Uterus (tissue), 2 donors: ENCODE measurements around the gene CDH8.

ENCODE experiments used
- POLR2A ChIP-seq, 2 donors: fragments of 450-650 bp; IDR thresholded peaks; one replicate each; pipeline ENCODE4 v1.6.1; 2016; ENCODE audit warnings: antibody characterized with exemption in 2 of 2, mild to moderate bottlenecking in 1 of 2, moderate library complexity in 1 of 2
- TF ChIP-seq, protein P1 (sequence below), 4 experiments: fragments of 200-600 bp in 2 of 4; fragments of 450-650 bp in 2 of 4; sonication (generic) in 2 of 4; IDR thresholded peaks; one replicate each; pipeline ENCODE4 v1.5.1; 2016 to 2019; ENCODE audit warnings: antibody characterized with exemption in 4 of 4, mild to moderate bottlenecking in 2 of 4, moderate library complexity in 1 of 4

- TF ChIP-seq, protein P1, sequence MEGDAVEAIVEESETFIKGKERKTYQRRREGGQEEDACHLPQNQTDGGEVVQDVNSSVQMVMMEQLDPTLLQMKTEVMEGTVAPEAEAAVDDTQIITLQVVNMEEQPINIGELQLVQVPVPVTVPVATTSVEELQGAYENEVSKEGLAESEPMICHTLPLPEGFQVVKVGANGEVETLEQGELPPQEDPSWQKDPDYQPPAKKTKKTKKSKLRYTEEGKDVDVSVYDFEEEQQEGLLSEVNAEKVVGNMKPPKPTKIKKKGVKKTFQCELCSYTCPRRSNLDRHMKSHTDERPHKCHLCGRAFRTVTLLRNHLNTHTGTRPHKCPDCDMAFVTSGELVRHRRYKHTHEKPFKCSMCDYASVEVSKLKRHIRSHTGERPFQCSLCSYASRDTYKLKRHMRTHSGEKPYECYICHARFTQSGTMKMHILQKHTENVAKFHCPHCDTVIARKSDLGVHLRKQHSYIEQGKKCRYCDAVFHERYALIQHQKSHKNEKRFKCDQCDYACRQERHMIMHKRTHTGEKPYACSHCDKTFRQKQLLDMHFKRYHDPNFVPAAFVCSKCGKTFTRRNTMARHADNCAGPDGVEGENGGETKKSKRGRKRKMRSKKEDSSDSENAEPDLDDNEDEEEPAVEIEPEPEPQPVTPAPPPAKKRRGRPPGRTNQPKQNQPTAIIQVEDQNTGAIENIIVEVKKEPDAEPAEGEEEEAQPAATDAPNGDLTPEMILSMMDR (IDR thresholded peaks at IDR 0.05), result no peak
- TF ChIP-seq POLR2A (IDR thresholded peaks at IDR 0.05), result no peak
Measured at GRCh38 chr16:61934601-61935000, 101.6 kb downstream of the CDH8 start.
